ENCODE results near the gene MTOR.
"Not testable (repeated sequence)": the region's sequence is repeated elsewhere in the genome, so short reads cannot be mapped to it uniquely, and the experiment has no call there.

The MTOR gene

GRCh38 chr1:11100149-11100493, 162.2 kb downstream of the MTOR start:
- DNase-seq, result peak in 1 of 2 experiments; percentile 8

GRCh38 chr1:11099310-11100148, 162.8 kb downstream of the MTOR start, which contains the start of gene EXOSC10:
Gene EXOSC10 (minus strand): TSS chr1:11099869. CDS start chr1:11099831, 38 bp downstream.
- peak; percentile 82 to 88 for DNase-seq

- DNase-seq, result no peak
Observed at GRCh38 chr1:11098931-11099309, 163.4 kb downstream of the MTOR start.

GRCh38 chr1:11083784-11084183, 178.6 kb downstream of the MTOR start:
- DNase-seq, result not testable (repeated sequence)

- DNase-seq, result no peak
Observed at GRCh38 chr1:11080931-11081330, 181.4 kb downstream of the MTOR start.

GRCh38 chr1:11078631-11079030, 183.7 kb downstream of the MTOR start:
- DNase-seq, result no peak

GRCh38 chr1:11073398-11073797, 189.0 kb downstream of the MTOR start:
- not testable (repeated sequence) for DNase-seq

GRCh38 chr1:11072216-11072917, 190.0 kb downstream of the MTOR start:
- DNase-seq, result peak; percentile 78 to 89

- DNase-seq, result peak in 1 of 2 experiments; percentile 52
Observed at GRCh38 chr1:11071463-11072215, 190.7 kb downstream of the MTOR start.

GRCh38 chr1:11070876-11071275, 191.5 kb downstream of the MTOR start:
- no peak for DNase-seq

GRCh38 chr1:11068600-11069473, 193.5 kb downstream of the MTOR start:
- DNase-seq, result no peak

GRCh38 chr1:11067716-11068599, 194.4 kb downstream of the MTOR start:
- no peak for DNase-seq

GRCh38 chr1:11065796-11066195, 196.6 kb downstream of the MTOR start:
- no peak for DNase-seq

GRCh38 chr1:11064942-11065341, 197.4 kb downstream of the MTOR start:
- DNase-seq, result no peak

- DNase-seq, result peak; percentile 34 to 36
Observed at GRCh38 chr1:11063937-11064537, 198.3 kb downstream of the MTOR start.

- no peak for DNase-seq
Observed at GRCh38 chr1:11062965-11063401, 199.4 kb downstream of the MTOR start.

GRCh38 chr1:11061652-11062365, 200.5 kb downstream of the MTOR start:
- no peak for DNase-seq

GRCh38 chr1:11059968-11060830, 202.2 kb downstream of the MTOR start, which contains the start of gene SRM:
Gene SRM (minus strand): TSS chr1:11060018. CDS start chr1:11059943, 75 bp downstream.
- peak; percentile 68 to 89 for DNase-seq
